Mesenteric fat pad (tissue), 1 donor: ENCODE measurements around the gene SARS1. TPM values are rescaled to one million over a fixed set of nuclear protein-coding genes. Genes with fewer than 3 reads are reported as not detected.

ENCODE experiments used
- DNase-seq: peaks from one replicate; pipeline ENCODE4 v3.0.0-alpha.2; 2020; ENCODE audit warnings: low spot score
- total RNA-seq: library from RNA; stranded (reverse); fragmentation: NEBNext Ultra II Directional; extraction: Animal tissue kit (Norgen Biotek cat#: 25700); gene quantifications from one replicate; pipeline ENCODE4 v1.2.1, GENCODE V29; 2021
- donor health status: DM: yes; HTN: yes; CAD: no.

Gene SARS1
- total RNA-seq, 1 donor from 2014 or later, result 119 TPM

DNA sequence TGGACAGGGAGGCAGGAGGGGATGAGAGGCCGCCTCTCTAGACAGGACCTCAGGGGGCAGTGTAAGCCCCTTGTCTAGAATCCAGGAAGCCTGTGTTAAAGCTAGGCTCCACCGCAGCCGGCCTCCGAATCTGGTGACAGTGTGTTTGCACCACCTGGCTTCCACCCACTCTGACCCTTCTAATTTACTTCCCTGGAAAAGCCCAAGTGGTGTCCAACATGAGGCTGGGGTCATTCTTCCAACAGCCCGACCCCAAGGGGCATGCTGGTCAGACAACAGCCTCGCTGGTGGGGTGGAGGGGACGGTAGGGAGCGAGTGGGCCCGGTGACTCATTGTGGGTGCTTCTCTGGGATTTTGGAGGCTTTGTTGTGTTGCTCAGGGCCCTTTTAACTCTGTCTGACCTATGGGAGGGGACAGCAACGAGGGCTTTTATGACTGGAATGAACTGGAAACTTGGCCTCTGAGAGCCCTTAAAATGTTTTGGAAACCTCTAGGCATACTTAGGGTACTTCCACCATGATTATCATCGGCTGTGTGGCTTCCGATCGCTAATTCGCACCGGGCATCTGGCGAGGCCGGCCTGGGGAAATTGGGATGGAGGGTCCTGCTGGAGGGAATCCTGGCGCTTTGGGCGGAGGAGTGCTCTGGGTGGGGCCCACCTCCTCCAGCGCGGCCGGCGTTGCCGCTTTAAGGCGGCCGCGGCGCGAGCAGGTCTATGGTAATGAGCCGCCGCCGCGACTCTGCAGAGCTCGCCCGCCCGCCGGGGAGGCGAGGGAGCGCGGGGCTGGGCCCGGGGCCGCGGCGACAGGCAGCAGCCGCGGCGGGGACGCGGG, 35.3 kb downstream of the SARS1 start, which contains the start of gene CELSR2:
Gene CELSR2, plus strand, starts transcription at position 743 of the 833 bp plus-strand sequence. CDS start 541 bp downstream, outside the sequence.
- no peak for DNase-seq

DNA sequence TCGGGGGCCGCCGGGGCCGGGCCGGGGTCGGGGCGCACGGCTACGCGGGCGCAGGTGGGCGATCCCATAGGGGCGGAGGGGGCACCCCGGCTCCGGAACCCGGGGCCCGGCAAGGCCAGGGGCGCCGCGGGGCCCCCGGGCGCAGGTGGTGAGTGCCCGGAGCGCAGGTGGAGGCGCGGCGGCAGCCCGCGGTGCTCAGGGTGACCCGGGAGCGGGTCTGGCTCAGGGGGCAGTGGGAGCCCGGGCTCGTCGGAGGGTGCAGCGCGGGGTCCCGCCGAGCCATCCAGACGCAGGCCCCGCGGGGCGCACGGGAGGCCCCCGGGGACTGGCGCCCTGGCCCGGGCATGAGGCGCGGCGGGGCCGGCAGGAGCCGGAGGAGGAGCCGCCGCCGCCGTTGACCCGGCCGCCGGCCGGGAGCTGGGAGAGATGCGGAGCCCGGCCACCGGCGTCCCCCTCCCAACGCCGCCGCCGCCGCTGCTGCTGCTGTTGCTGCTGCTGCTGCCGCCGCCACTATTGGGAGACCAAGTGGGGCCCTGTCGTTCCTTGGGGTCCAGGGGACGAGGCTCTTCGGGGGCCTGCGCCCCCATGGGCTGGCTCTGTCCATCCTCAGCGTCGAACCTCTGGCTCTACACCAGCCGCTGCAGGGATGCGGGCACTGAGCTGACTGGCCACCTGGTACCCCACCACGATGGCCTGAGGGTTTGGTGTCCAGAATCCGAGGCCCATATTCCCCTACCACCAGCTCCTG, 36.1 kb downstream of the SARS1 start:
- DNase-seq, result no peak

DNA sequence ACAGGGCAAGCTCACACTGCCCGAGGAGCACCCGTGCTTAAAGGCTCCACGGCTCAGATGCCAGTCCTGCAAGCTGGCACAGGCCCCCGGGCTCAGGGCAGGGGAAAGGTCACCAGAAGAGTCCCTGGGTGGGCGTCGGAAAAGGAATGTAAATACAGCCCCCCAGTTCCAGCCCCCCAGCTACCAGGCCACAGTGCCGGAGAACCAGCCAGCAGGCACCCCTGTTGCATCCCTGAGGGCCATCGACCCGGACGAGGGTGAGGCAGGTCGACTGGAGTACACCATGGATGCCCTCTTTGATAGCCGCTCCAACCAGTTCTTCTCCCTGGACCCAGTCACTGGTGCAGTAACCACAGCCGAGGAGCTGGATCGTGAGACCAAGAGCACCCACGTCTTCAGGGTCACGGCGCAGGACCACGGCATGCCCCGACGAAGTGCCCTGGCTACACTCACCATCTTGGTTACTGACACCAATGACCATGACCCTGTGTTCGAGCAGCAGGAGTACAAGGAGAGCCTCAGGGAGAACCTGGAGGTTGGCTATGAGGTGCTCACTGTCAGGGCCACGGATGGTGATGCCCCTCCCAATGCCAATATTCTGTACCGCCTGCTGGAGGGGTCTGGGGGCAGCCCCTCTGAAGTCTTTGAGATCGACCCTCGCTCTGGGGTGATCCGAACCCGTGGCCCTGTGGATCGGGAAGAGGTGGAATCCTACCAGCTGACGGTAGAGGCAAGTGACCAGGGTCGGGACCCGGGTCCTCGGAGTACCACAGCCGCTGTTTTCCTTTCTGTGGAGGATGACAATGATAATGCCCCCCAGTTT, 36.9 kb downstream of the SARS1 start:
- DNase-seq, result no peak

DNA sequence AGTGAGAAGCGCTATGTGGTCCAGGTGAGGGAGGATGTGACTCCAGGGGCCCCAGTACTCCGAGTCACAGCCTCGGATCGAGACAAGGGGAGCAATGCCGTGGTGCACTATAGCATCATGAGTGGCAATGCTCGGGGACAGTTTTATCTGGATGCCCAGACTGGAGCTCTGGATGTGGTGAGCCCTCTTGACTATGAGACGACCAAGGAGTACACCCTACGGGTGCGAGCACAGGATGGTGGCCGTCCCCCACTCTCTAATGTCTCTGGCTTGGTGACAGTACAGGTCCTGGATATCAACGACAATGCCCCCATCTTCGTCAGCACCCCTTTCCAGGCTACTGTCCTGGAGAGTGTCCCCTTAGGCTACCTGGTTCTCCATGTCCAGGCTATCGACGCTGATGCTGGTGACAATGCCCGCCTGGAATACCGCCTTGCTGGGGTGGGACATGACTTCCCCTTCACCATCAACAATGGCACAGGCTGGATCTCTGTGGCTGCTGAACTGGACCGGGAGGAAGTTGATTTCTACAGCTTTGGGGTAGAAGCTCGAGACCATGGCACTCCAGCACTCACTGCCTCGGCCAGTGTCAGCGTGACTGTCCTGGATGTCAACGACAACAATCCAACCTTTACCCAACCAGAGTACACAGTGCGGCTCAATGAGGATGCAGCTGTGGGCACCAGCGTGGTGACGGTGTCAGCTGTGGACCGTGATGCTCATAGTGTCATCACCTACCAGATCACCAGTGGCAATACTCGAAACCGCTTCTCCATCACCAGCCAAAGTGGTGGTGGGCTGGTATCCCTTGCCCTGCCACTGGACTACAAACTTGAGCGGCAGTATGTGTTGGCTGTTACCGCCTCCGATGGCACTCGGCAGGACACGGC, 37.8 kb downstream of the SARS1 start:
- DNase-seq, result no peak

DNA sequence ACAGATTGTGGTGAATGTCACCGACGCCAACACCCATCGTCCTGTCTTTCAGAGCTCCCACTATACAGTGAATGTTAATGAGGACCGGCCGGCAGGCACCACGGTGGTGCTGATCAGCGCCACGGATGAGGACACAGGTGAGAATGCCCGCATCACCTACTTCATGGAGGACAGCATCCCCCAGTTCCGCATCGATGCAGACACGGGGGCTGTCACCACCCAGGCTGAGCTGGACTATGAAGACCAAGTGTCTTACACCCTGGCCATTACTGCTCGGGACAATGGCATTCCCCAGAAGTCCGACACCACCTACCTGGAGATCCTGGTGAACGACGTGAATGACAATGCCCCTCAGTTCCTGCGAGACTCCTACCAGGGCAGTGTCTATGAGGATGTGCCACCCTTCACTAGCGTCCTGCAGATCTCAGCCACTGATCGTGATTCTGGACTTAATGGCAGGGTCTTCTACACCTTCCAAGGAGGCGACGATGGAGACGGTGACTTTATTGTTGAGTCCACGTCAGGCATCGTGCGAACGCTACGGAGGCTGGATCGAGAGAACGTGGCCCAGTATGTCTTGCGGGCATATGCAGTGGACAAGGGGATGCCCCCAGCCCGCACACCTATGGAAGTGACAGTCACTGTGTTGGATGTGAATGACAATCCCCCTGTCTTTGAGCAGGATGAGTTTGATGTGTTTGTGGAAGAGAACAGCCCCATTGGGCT, 38.6 kb downstream of the SARS1 start:
- no peak for DNase-seq

DNA sequence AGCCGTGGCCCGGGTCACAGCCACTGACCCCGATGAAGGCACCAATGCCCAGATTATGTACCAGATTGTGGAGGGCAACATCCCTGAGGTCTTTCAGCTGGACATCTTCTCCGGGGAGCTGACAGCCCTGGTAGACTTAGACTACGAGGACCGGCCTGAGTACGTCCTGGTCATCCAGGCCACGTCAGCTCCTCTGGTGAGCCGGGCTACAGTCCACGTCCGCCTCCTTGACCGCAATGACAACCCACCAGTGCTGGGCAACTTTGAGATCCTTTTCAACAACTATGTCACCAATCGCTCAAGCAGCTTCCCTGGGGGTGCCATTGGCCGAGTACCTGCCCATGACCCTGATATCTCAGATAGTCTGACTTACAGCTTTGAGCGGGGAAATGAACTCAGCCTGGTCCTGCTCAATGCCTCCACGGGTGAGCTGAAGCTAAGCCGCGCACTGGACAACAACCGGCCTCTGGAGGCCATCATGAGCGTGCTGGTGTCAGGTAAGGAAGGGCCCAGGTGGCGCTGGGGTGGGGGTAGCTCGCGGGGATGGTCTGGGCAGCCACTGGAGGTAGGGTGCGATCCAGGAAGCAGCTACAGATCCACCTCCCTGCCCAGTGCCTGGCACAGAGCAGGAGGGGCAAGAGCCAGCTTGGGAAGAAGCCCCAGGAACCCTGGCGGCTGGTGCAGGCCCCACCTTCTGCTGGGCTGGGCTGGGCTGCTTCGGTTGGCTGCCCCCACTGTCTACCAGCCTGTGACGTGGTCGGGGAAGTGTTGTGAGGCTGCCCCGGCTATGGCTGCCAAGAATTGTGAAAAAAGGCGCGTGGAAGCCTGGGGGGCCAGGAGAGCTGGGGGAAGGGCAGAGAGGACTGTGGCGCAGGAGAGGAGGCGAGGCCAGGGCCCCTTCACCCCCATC, 39.4 kb downstream of the SARS1 start:
- no peak for DNase-seq

DNA sequence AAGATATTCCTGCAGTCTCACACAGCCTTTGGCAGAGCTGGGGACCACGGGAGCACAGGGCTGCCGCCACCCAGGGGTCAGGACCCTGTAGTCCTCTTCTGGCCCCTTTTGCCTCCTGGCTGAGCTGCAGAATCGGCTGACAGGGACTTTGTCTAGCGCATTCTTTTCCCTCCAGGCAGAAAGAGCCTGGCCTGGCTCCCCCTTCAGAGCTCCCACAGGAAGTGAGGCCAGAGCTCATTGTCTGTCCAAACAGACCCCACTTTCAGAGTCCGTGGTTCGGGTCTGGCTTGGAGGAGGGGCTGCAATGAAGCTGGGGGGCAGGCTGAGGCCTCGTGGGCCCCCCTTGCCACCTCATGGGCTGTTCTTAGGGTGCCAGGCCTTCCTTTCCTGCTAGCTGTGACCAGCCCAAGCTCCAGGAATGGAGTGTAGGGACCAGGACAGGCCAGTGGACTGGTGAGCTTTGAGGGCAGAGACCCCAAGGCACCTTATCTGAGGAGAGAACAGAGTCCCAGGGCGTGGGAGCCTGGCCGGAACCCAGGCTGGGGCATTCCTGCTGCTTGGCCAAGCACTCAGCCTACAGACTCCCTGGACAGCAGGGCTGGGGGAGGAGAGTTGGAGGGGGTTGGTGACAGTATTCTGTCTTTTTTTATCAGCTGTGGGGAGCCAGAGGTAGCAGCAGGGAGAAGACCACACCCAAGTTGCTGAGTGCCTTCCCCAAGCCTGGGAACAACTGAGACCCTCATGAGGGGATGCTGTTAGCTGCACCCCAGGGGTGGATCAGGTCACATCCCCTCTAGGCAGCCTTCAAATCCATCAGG, 40.3 kb downstream of the SARS1 start:
- DNase-seq, result no peak

DNA sequence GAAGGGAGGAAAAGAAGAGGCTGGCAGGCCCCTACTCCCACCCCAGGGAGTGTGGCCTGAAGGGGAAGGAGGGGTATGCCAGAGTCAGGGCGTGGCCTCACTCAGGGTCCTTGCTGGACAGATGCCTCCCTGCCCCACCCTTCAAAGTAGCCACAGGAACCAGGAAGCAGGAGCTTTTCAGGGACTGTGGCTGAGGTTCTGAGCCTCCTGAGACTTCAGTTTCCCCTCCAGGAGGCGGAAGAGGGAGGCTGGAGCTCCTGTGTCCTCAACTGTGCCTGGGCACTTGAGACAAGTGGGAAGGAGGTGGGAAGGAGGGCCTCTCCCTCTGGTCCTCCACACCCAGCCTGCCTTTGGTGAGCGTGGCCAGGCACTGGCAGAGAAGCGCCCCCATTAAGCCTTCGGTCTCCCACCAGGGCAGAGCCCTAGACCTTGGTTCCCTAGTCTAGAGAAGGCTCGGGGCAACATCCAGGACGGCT, 40.9 kb downstream of the SARS1 start:
- no peak for DNase-seq

DNA sequence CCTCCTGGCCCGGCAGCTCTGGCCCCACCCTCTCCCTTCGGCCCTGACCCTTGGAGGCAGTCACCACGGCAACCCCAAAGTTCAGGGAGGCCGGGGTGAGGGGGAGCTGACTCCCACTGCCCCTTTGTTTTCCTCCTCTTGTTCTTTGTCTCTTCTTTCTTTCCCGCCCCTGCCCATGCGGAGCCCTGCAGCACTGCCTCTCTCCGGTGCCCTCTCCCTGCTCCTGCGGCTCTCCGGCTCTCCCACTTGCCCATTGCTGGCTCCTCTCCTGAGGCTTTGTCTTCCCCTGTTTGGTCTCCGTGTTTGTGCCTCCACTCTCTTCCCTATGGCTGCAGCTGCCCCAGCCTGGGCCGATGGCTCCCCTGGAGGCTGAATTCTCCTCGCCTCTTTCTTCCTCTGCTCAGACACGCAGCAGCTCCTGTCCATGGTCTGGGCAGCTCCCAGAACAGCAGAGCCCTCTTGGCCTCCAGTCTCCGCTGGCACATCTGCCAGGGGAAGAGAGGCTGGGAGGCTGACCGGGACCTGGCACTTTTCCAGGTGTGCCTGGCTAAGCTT, 41.5 kb downstream of the SARS1 start:
- no peak for DNase-seq

DNA sequence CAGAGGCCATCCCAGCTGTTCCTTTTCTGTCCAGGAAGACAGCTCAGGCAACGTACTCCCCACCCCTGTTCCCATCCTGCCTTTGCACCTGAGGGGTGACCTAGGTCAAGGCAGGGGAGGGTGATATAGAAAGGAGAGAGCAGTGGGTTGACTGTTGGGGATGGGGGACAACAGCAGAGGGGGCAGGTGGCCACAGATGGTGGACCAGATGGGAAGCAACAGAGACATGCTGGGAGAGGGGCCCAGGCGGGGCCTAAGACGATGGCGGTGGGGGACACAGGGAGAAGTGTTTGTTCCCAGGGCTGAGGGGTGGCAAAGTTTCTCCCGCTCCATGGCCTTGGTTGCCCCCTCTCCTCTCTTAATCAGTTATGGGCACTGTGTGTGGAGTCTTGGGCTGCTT, 42.0 kb downstream of the SARS1 start:
- no peak for DNase-seq

DNA sequence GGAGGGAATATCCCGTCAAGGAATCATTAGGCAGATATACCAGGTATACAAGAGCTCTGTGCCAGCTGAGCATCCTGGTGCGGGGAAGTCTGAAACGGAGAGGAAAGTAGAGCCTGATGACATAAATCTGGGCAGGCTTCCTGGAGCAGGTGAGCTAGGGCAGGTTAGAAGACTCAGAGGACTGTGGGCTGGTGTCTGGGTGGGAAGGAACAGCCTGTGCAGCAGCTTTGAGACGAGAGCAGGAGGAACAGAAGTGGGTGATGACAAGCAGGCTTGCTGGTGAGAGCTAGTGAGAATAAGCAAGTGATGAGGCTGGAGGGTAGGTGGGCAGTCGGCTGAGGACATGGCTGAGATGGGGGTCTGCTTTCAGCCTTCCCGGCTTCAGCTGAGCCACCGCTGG, 42.4 kb downstream of the SARS1 start:
- no peak for DNase-seq

DNA sequence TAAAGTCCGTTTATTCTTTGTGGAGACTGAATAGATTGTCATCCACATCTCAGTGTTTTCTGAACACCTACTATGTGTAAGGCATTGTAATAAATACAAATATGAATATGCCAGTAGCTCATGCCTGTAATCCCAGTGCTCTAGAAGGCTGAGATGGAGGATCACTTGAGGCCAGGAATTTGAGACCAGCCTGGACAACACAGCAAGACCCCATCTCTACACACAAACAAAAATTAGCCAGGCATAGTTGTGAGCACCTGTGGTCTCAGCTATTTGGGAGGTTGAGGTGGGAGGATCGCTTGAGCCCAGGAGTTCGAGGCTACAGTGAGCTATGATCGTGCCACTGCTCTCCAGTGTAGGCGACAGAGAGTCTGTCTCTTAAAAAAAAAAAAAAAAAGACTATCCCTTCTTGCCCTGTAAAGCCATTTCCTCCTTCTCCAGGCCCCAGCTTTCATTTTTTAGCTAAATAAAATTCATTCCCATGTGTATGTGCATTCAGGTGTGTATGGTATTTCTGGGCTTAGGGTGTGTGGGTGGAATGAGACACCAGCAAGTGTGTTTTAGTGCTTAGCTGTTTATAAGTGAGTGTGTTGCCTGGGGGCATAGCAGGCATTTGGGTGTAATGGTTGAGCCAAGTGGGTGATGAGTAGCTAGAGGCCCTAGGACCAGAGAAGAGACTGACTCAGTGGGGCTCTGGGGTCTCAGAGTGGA, 43.4 kb downstream of the SARS1 start:
- DNase-seq, result no peak

DNA sequence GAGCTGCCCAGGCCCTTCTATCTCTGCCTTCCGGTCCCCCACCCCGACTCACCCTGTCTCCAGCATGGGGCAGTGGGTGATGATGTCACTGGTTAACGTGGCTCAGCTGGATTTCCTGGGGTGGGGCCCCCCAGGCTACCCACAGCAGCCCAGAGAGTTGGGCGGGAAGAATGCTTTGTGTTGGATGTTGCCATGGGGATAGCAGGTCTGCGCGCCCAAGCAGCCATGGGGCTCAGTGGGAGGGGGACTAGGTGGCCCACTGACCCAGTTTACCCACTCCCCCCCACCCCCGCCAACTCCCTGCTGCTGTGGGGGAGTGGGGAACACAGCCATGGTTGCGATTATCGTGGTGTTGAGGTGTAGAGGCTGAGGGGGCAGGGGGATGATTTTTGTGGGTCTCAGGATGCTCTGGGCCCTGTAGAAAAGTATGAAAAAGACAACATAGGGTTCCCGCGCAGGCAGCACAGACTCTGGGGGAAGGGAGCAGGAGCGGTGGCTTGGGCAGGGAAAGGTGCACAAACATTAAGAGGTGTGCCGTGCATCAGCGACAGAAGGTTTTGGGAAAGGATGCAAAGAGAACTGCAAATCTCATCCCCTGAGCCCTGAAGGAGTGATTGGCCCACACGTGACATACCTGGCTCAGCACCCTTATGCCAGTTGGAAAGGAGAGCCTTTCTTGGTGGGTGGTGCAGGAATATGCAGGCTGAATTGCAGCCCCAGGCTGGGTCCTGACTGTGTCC, 44.1 kb downstream of the SARS1 start:
- no peak for DNase-seq

DNA sequence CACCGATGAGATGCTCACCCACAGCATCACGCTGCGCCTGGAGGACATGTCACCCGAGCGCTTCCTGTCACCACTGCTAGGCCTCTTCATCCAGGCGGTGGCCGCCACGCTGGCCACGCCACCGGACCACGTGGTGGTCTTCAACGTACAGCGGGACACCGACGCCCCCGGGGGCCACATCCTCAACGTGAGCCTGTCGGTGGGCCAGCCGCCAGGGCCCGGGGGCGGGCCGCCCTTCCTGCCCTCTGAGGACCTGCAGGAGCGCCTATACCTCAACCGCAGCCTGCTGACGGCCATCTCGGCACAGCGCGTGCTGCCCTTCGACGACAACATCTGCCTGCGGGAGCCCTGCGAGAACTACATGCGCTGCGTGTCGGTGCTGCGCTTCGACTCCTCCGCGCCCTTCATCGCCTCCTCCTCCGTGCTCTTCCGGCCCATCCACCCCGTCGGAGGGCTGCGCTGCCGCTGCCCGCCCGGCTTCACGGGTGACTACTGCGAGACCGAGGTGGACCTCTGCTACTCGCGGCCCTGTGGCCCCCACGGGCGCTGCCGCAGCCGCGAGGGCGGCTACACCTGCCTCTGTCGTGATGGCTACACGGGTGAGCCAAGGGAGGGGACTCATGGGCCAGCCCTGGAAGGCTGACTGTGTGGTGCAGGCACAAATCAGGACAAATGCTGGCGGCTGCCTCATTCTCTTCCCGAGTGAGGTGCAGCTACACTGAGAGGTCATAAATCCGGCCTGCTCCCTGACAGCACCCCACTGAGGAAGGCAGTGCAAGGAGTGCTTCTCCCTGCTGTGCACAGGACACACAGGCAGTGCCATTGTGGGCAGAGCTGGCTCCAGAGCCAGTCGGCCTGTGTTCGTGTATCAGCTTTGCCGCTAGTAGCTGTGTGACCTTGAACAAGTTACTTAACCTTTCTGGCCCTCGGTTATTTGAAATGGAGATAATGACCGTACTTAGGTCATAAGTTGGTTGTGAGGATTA, 45.1 kb downstream of the SARS1 start:
- no peak for DNase-seq
